ENCODE results near the gene INMT. TPM values are rescaled to one million over a fixed set of nuclear protein-coding genes. Genes with fewer than 3 reads are reported as not detected.

INMT gene
- polyA plus RNA-seq, 1 of the 3 experiments (the other 2 are of a cell fraction) = not detected

GRCh38 chr7:30710669-30711068, 41.3 kb upstream of the INMT start:
- Histone ChIP-seq H3K9me3 (no peaks in the 10 kb centered on the region), H3K4me2 (no peak overlapping the region), H3K9ac (no peak overlapping the region), H3K4me1 (ENCODE audit: control insufficient read depth in 1 of 2, insufficient read depth in 2 of 2, low read depth in 1 of 2, low read length in 1 of 2) (peaks cover 0 to 1% of the 10 kb centered on the region in 2 experiments; a peak in 1 of 4 replicates), H3K27ac (ENCODE audit: low read depth in 2 of 2, low read length in 1 of 2) (no peak overlapping the region), H3K79me2 (ENCODE audit: insufficient read depth) (no peaks in the 10 kb centered on the region), H3K36me3 (replicated peaks in 1 of 2; ENCODE audit: control insufficient read depth in 1 of 2, insufficient read depth in 2 of 2, low read length in 1 of 2) (no peaks in the 10 kb centered on the region), H3K9me2 (no peaks in the 10 kb centered on the region), H3F3A (replicated peaks; ENCODE audit: insufficient read depth) (no peaks in the 10 kb centered on the region), H3K27me3 (ENCODE audit: insufficient read depth) (no peaks in the 10 kb centered on the region; the same call in none of the 2 replicates), H2AFZ (ENCODE audit: low read depth) (no peak overlapping the region), H4K20me1 (ENCODE audit: insufficient read depth) (no peaks in the 10 kb centered on the region), H3K4me3 (ENCODE audit: low read depth in 2 of 2, low read length in 1 of 2) (no peak overlapping the region)
- TF ChIP-seq RFX5 (IDR thresholded peaks at IDR 0.05; ENCODE audit: low read length) (no peak), SMC3 (IDR thresholded peaks at IDR 0.05; ENCODE audit: low read depth, low read length) (no peak), USF2 (IDR thresholded peaks at IDR 0.05; ENCODE audit: borderline replicate concordance, low read depth, low read length) (no peak)
- 55% methylated on average over 4 of the region's 4 CpGs for WGBS (ENCODE audit: low lambda C conversion rate)
- no peak for DNase-seq
- ChIA-PET CTCF (interaction anchor here (1.0 to 4.0 kb wide), 4 partner anchors 9 to 29 kb away, joined by 4 to 19 read pairs (median 12); partner anchors contain the start of gene CRHR2), POLR2A (no interaction called here)

- TF ChIP-seq NFIC (IDR thresholded peaks at IDR 0.05; ENCODE audit: borderline replicate concordance) = no peak
- TF ChIP-seq CHD2 (IDR thresholded peaks at IDR 0.05; ENCODE audit: low read length, partially characterized antibody) = no peak
- TF ChIP-seq GABPA (IDR thresholded peaks at IDR 0.05; ENCODE audit: low read depth) = no peak
- TF ChIP-seq, protein P1, sequence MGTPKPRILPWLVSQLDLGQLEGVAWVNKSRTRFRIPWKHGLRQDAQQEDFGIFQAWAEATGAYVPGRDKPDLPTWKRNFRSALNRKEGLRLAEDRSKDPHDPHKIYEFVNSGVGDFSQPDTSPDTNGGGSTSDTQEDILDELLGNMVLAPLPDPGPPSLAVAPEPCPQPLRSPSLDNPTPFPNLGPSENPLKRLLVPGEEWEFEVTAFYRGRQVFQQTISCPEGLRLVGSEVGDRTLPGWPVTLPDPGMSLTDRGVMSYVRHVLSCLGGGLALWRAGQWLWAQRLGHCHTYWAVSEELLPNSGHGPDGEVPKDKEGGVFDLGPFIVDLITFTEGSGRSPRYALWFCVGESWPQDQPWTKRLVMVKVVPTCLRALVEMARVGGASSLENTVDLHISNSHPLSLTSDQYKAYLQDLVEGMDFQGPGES (IDR thresholded peaks at IDR 0.05; ENCODE audit: low read depth, low read length) = no peak
- TF ChIP-seq MXI1 (IDR thresholded peaks at IDR 0.05; ENCODE audit: low read depth, low read length) = no peak
- TF ChIP-seq YY1 (IDR thresholded peaks at IDR 0.05; ENCODE audit: low read depth) = no peak
- TF ChIP-seq GATA2 (CRISPR knock-in tag; IDR thresholded peaks at IDR 0.05) = no peak
- no peak for TF ChIP-seq RCOR1 (IDR thresholded peaks at IDR 0.05; ENCODE audit: low read length)
- no peak for TF ChIP-seq FOSL2 (IDR thresholded peaks at IDR 0.05; ENCODE audit: borderline replicate concordance, low read depth)
- no peak for TF ChIP-seq USF2 (IDR thresholded peaks at IDR 0.05; ENCODE audit: borderline replicate concordance, low read depth, low read length)
- TF ChIP-seq EP300 (IDR thresholded peaks at IDR 0.05; ENCODE audit: borderline replicate concordance in 1 of 2, low read depth in 1 of 2, low read length in 1 of 2) = no peak
- TF ChIP-seq RXRA (IDR thresholded peaks at IDR 0.05; ENCODE audit: borderline replicate concordance, low read depth) = no peak
- no peak for TF ChIP-seq TEAD4 (IDR thresholded peaks at IDR 0.05; ENCODE audit: borderline replicate concordance, insufficient read depth)
- no peak for TF ChIP-seq JUND (IDR thresholded peaks at IDR 0.05)
- no peak for TF ChIP-seq TCF12 (IDR thresholded peaks at IDR 0.05)
- no peak for TF ChIP-seq CTCF (IDR thresholded peaks at IDR 0.05)
- TF ChIP-seq FOXM1 (IDR thresholded peaks at IDR 0.05; ENCODE audit: low read depth) = no peak
- TF ChIP-seq ELF1 (IDR thresholded peaks at IDR 0.05) = no peak
- TF ChIP-seq SMC3 (IDR thresholded peaks at IDR 0.05; ENCODE audit: low read depth, low read length) = no peak
- no peak for TF ChIP-seq MEF2A (IDR thresholded peaks at IDR 0.05; ENCODE audit: borderline replicate concordance, low read depth)
- ChIA-PET CTCF (interaction anchor here (0.8 to 1.1 kb wide), 3 partner anchors 21 to 27 kb away, joined by 3 to 4 read pairs (median 3); no protein-coding TSS in a partner anchor), POLR2A (no interaction called here)
- Histone ChIP-seq H3K27ac (ENCODE audit: low read depth in 2 of 2, low read length in 1 of 2) (no peak overlapping the region), H4K20me1 (ENCODE audit: insufficient read depth) (no peaks in the 10 kb centered on the region), H3K4me3 (ENCODE audit: low read depth in 2 of 2, low read length in 1 of 2) (no peak overlapping the region), H3K79me2 (ENCODE audit: insufficient read depth) (no peaks in the 10 kb centered on the region), H2AFZ (ENCODE audit: low read depth) (no peak overlapping the region), H3K4me2 (no peak overlapping the region), H3K9me2 (no peaks in the 10 kb centered on the region), H3K9ac (no peak overlapping the region), H3K36me3 (replicated peaks in 1 of 2; ENCODE audit: control insufficient read depth in 1 of 2, insufficient read depth in 2 of 2, low read length in 1 of 2) (no peaks in the 10 kb centered on the region), H3K27me3 (ENCODE audit: insufficient read depth) (no peaks in the 10 kb centered on the region; the same call in 1 of the 2 replicates), H3K9me3 (no peaks in the 10 kb centered on the region; the same call in 1 of the 2 replicates), H3F3A (replicated peaks; ENCODE audit: insufficient read depth) (no peaks in the 10 kb centered on the region), H3K4me1 (ENCODE audit: control insufficient read depth in 1 of 2, insufficient read depth in 2 of 2, low read depth in 1 of 2, low read length in 1 of 2) (no peaks in the 10 kb centered on the region)
- DNase-seq = no peak
- 43% methylated on average over 5 of the region's 6 CpGs for WGBS (ENCODE audit: low lambda C conversion rate)
Observed at GRCh38 chr7:30713392-30713791, 38.5 kb upstream of the INMT start.

Data from SK-N-SH (cell line).